Measurements from ENCODE around the gene LYPD4. TPM values are rescaled to one million over a fixed set of nuclear protein-coding genes. Genes with fewer than 3 reads are reported as not detected.

Gene LYPD4
- total and polyA plus RNA-seq, 2 donors (not counting 1 experiment from before 2014, with no cell fraction given), result not detected

DNA sequence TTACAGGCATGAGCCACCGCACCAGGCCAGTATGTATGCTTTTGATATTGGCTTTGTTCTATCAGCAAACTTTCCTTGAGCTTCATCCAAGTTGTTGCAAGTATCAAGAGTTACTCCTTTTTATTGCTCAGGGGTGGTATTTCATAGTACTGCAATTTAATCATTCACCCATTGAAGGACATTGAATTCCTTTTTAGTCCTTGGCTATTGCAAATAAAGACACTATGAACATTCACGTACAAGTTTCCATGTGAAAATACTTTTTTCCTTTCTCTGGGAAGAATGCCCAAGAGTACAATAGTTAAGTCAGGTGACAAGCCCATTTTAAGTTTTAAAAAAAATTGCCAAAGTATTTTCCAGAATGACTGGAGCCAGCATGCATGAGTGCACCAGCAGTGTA, 27.7 kb downstream of the LYPD4 start:
- intact Hi-C loops (cut with micrococcal nuclease), result no loop called here
- peaks cover 5% of the 10 kb centered on the region for H3K27me3 Mint-ChIP-seq
- peaks cover 0 to 1% of the 10 kb centered on the region in 2 donors for H3K4me1 ChIP-seq (ENCODE audit: control insufficient read depth in 2 of 2, insufficient read depth in 2 of 2, low read length in 2 of 2)
- CTCF ChIA-PET, result interaction anchor here (0.6 to 1.4 kb wide), 4 partner anchors 21 to 31 kb away, joined by 3 to 7 read pairs (median 6); partner anchors contain the start of gene CEACAM3
- H3K27ac Mint-ChIP-seq, result no peak overlapping the region
- H3K9me3 Mint-ChIP-seq (ENCODE audit: insufficient read depth), result no peaks in the 10 kb centered on the region
- peaks cover 0 to 3% (median 0%) of the 10 kb centered on the region in 4 experiments for H3K27me3 ChIP-seq (replicated peaks in 1 of 4; ENCODE audit: control extremely low read depth in 1 of 4, control insufficient read depth in 3 of 4, insufficient read depth in 4 of 4, low read length in 3 of 4)
- no CpG with 5 or more reads among the region's 2 CpGs for WGBS (ENCODE audit: insufficient coverage)
- H2AFZ ChIP-seq (ENCODE audit: insufficient read depth, low read depth, low read length, poor library complexity, severe bottlenecking), result no peak overlapping the region
- H3K4me1 Mint-ChIP-seq, result peaks cover 8% of the 10 kb centered on the region
- TF ChIP-seq, protein P1, sequence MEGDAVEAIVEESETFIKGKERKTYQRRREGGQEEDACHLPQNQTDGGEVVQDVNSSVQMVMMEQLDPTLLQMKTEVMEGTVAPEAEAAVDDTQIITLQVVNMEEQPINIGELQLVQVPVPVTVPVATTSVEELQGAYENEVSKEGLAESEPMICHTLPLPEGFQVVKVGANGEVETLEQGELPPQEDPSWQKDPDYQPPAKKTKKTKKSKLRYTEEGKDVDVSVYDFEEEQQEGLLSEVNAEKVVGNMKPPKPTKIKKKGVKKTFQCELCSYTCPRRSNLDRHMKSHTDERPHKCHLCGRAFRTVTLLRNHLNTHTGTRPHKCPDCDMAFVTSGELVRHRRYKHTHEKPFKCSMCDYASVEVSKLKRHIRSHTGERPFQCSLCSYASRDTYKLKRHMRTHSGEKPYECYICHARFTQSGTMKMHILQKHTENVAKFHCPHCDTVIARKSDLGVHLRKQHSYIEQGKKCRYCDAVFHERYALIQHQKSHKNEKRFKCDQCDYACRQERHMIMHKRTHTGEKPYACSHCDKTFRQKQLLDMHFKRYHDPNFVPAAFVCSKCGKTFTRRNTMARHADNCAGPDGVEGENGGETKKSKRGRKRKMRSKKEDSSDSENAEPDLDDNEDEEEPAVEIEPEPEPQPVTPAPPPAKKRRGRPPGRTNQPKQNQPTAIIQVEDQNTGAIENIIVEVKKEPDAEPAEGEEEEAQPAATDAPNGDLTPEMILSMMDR (IDR thresholded peaks at IDR 0.05), result no peak
- no peak for TF ChIP-seq EZH2 (IDR thresholded peaks at IDR 0.05; ENCODE audit: borderline replicate concordance, insufficient read depth, low read depth, low read length, poor library complexity, severe bottlenecking)
- DNase-seq (no peak), ATAC-seq (ENCODE audit: low read depth) (no peak)
- no peak overlapping the region for H3K4me2 ChIP-seq (replicated peaks; ENCODE audit: low read depth, low read length, poor library complexity, severe bottlenecking)
- H3K9me3 ChIP-seq (ENCODE audit: control extremely low read depth in 1 of 3, control insufficient read depth in 2 of 3, insufficient read depth in 1 of 3, low read length in 2 of 3), result no peaks in the 10 kb centered on the region
- no peak overlapping the region for H3K4me3 Mint-ChIP-seq
- no peaks in the 10 kb centered on the region for H3K79me2 ChIP-seq (ENCODE audit: control insufficient read depth, insufficient read depth, low read length)
- no peak overlapping the region for H3K4me3 ChIP-seq (ENCODE audit: control extremely low read depth in 1 of 5, extremely low read depth in 1 of 5, insufficient read depth in 1 of 5, low read depth in 2 of 5, low read length in 4 of 5)
- no peak overlapping the region for H3K27ac ChIP-seq (ENCODE audit: low read length in 2 of 2)
- H3K9ac ChIP-seq (ENCODE audit: low read length), result no peak overlapping the region
- no peaks in the 10 kb centered on the region for H4K20me1 ChIP-seq (ENCODE audit: control insufficient read depth, insufficient read depth, low read length, poor library complexity, severe bottlenecking)
- no peaks in the 10 kb centered on the region for H3K36me3 ChIP-seq (replicated peaks in 1 of 2; ENCODE audit: control extremely low read depth in 1 of 2, control insufficient read depth in 1 of 2, extremely low read depth in 1 of 2, insufficient read depth in 2 of 2, low read length in 1 of 2)
- POLR2A ChIA-PET, result no interaction called here

DNA sequence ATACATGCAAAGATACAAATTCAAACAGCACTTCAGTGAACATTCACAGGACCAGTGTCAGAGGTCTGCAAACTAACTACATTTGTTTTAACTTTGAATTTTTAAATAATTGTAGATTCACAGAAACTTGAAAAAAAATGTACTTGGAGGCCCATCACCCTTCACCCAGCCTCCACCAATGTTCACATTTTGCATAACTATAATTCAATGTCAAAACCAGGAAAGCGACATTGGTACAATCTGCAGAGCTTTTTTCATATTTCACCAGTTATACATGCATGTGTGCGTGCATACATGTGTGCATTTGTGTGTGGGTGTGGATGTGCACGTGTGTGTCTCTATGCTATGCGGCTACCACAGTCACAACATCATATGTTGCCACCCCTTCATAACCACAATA, 29.2 kb downstream of the LYPD4 start:
- ATAC-seq (ENCODE audit: low read depth) (no peak), DNase-seq (no peak)
- Mint-ChIP-seq H3K27ac (no peak overlapping the region), H3K4me1 (peaks cover 16% of the 10 kb centered on the region), H3K9me3 (ENCODE audit: insufficient read depth) (no peaks in the 10 kb centered on the region), H3K4me3 (no peak overlapping the region), H3K27me3 (no peaks in the 10 kb centered on the region)
- peaks cover 10 to 16% of the 10 kb centered on the region in 2 donors for H3K4me1 ChIP-seq (ENCODE audit: control insufficient read depth in 2 of 2, insufficient read depth in 2 of 2, low read length in 2 of 2)
- no peaks in the 10 kb centered on the region for H3K27me3 ChIP-seq (replicated peaks in 1 of 4; ENCODE audit: control extremely low read depth in 1 of 4, control insufficient read depth in 3 of 4, insufficient read depth in 4 of 4, low read length in 3 of 4)
- ChIA-PET POLR2A (no interaction called here), CTCF (interaction anchor here (1.5 kb wide), 1 partner anchor 62 kb away, joined by 3 read pairs; no protein-coding TSS in a partner anchor)
- no peaks in the 10 kb centered on the region for H3K79me2 ChIP-seq (ENCODE audit: control insufficient read depth, insufficient read depth, low read length)
- H2AFZ ChIP-seq (ENCODE audit: insufficient read depth, low read depth, low read length, poor library complexity, severe bottlenecking), result no peak overlapping the region
- no peak for TF ChIP-seq EZH2 (IDR thresholded peaks at IDR 0.05; ENCODE audit: borderline replicate concordance, insufficient read depth, low read depth, low read length, poor library complexity, severe bottlenecking)
- TF ChIP-seq, protein P1 (IDR thresholded peaks at IDR 0.05), result no peak
- no peak overlapping the region for H3K4me3 ChIP-seq (ENCODE audit: control extremely low read depth in 1 of 5, extremely low read depth in 1 of 5, insufficient read depth in 1 of 5, low read depth in 2 of 5, low read length in 4 of 5)
- H3K9ac ChIP-seq (ENCODE audit: low read length), result no peak overlapping the region
- no peaks in the 10 kb centered on the region for H3K9me3 ChIP-seq (ENCODE audit: control extremely low read depth in 1 of 3, control insufficient read depth in 2 of 3, insufficient read depth in 1 of 3, low read length in 2 of 3)
- H4K20me1 ChIP-seq (ENCODE audit: control insufficient read depth, insufficient read depth, low read length, poor library complexity, severe bottlenecking), result no peaks in the 10 kb centered on the region
- no peak overlapping the region for H3K27ac ChIP-seq (ENCODE audit: low read length in 2 of 2)
- intact Hi-C loops (cut with micrococcal nuclease), result no loop called here
- no peaks in the 10 kb centered on the region for H3K36me3 ChIP-seq (replicated peaks in 1 of 2; ENCODE audit: control extremely low read depth in 1 of 2, control insufficient read depth in 1 of 2, extremely low read depth in 1 of 2, insufficient read depth in 2 of 2, low read length in 1 of 2)
- WGBS (ENCODE audit: insufficient coverage), result no CpG with 5 or more reads among the region's 4 CpGs
- no peak overlapping the region for H3K4me2 ChIP-seq (replicated peaks; ENCODE audit: low read depth, low read length, poor library complexity, severe bottlenecking)
